Measurements from ENCODE around the gene KRTAP10-5. TPM values are rescaled to one million over a fixed set of nuclear protein-coding genes. Genes with fewer than 3 reads are reported as not detected.

The KRTAP10-5 gene
- total RNA-seq, 1 donor from 2014 or later = not detected

DNA sequence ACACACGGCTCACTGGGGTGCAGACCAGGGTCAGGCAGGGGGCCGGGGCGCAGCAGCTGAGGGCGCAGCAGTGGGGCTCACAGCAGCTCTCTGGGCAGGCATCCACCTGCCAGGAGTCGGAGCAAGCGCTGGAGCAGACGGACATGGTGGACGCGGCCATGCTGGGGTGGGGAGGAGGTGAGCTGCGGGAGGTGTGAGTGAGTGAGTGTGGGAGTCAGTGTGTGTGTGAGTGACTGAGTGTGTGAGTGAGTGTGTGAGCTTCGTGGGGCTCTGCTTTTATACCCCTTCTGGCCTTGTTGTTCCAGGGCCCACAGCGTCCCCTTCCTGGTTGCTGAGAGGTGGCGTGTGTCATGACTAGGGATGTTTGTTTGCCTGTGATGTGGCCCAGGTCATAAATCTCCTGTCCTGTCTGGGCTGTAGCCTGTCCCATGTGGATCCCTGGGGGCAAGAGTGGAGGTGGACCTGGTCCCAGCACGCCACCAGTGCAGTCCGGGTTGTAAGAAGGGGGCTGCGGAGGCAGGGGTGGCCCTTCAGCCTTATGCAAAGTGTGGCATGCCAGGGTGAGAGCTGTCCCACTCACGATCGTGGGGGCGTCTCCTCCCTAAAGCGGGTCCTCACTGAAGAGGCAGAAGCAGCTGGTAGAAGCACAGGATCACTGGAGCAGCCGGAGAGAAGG is 40.3 kb downstream of the KRTAP10-5 start, which contains the start of gene KRTAP10-1:
KRTAP10-1 (minus strand) TSS at position 205 of the 676 bp plus-strand sequence; CDS start at position 160, 45 bp downstream.
- no peak within 1 kb of the TSS for H3K27ac Mint-ChIP-seq (ENCODE audit: unreplicated experiment)
- no peak within 1 kb of the TSS for H3K4me3 Mint-ChIP-seq
- H3K4me1 Mint-ChIP-seq = no peaks in the 10 kb centered on the region
- no peaks in the 10 kb centered on the region for H3K9me3 Mint-ChIP-seq
- DNase-seq (ENCODE audit: low read depth, low spot score) = no peak
- TF ChIP-seq, protein P1, sequence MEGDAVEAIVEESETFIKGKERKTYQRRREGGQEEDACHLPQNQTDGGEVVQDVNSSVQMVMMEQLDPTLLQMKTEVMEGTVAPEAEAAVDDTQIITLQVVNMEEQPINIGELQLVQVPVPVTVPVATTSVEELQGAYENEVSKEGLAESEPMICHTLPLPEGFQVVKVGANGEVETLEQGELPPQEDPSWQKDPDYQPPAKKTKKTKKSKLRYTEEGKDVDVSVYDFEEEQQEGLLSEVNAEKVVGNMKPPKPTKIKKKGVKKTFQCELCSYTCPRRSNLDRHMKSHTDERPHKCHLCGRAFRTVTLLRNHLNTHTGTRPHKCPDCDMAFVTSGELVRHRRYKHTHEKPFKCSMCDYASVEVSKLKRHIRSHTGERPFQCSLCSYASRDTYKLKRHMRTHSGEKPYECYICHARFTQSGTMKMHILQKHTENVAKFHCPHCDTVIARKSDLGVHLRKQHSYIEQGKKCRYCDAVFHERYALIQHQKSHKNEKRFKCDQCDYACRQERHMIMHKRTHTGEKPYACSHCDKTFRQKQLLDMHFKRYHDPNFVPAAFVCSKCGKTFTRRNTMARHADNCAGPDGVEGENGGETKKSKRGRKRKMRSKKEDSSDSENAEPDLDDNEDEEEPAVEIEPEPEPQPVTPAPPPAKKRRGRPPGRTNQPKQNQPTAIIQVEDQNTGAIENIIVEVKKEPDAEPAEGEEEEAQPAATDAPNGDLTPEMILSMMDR (conservative IDR thresholded peaks at IDR 0.05) = no peak
- H3K36me3 Mint-ChIP-seq (ENCODE audit: low read depth) = no peaks in the 10 kb centered on the region
- H3K27me3 Mint-ChIP-seq (ENCODE audit: low read depth) = no peaks in the 10 kb centered on the region

DNA sequence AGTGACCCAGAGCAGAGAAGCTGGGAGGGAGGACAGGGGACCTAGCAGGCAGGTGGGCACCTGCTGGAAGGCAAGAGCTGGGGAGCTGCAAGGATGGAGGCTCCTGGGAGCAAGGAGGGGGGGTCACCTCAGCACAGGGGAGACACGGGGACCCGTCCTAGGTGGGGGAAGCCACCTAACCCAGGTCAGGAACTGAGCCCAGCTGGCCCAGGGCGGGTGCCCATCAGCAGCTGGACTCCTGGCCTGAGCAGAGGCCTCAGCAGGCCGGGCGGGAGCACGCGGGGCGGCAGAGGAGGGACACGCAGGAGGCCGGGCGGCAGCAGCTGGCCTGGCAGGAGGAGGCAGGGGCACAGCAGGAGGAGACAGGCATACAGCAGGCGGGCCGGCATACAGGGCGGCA is 41.4 kb downstream of the KRTAP10-5 start:
- TF ChIP-seq, protein P1 (conservative IDR thresholded peaks at IDR 0.05) = no peak
- H3K4me3 Mint-ChIP-seq = no peak overlapping the region
- no peak overlapping the region for H3K27ac Mint-ChIP-seq (ENCODE audit: unreplicated experiment)
- no peaks in the 10 kb centered on the region for H3K4me1 Mint-ChIP-seq
- peaks cover 3% of the 10 kb centered on the region for H3K9me3 Mint-ChIP-seq
- no peak for DNase-seq (ENCODE audit: low read depth, low spot score)
- no peaks in the 10 kb centered on the region for H3K36me3 Mint-ChIP-seq (ENCODE audit: low read depth)
- no peaks in the 10 kb centered on the region for H3K27me3 Mint-ChIP-seq (ENCODE audit: low read depth)

DNA sequence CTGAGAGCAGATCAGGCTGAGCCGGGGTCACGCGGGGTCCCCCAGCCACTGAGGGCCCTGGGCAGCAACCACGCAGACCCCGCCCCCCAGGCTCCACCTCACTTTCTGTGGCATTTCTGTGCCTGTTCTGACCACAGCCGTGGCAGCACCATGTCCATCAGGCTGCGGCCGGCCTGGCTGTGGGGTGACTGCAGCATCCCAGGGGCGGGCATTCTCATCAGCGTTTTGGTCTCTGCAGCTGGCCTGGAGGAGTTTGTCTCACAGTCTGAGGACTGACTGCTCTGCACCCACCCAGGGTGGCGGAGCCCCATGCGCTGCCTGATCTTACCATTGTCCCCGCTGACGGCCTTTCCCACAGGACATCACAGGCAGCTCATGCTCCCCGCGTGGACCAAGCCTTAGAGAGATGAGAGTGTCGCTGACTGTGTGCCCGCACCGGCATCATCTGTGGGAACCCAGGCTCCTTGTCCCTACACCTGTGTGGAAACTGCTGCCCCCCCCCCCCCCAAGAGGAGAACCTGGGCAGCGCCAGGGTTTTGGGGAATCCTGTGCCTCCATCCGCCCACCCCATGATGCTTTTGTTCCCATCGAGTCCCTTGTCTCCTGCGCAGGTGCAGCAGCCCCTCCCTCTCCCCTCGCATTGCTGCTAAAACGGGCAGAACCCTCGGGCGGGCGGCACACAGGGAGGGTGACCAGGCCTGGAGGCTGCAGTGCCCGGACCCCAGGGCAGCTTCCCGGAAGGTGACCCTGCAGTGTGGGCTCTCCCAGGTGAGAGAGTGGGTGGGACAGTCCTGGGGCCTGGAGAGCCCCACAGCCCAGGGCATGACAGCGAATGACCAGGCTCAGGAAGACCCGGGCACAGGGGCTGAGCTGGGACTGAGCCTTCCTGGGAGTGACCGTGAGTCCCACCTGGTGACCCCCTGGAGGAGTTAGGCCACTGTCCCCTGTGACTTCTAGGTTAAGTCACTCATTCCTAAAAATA is 42.2 kb downstream of the KRTAP10-5 start:
- TF ChIP-seq, protein P1 (conservative IDR thresholded peaks at IDR 0.05) = no peak
- H3K9me3 Mint-ChIP-seq = peaks cover 3% of the 10 kb centered on the region
- DNase-seq (ENCODE audit: low read depth, low spot score) = no peak
- no peaks in the 10 kb centered on the region for H3K27me3 Mint-ChIP-seq (ENCODE audit: low read depth)
- H3K27ac Mint-ChIP-seq (ENCODE audit: unreplicated experiment) = no peak overlapping the region
- H3K4me3 Mint-ChIP-seq = no peak overlapping the region
- H3K36me3 Mint-ChIP-seq (ENCODE audit: low read depth) = no peaks in the 10 kb centered on the region
- H3K4me1 Mint-ChIP-seq = no peaks in the 10 kb centered on the region

GRCh38 chr21:44535963-44536362 is 44.4 kb downstream of the KRTAP10-5 start:
- peaks cover 3% of the 10 kb centered on the region for H3K9me3 Mint-ChIP-seq
- H3K36me3 Mint-ChIP-seq (ENCODE audit: low read depth) = no peaks in the 10 kb centered on the region
- H3K4me1 Mint-ChIP-seq = no peaks in the 10 kb centered on the region
- no peaks in the 10 kb centered on the region for H3K27me3 Mint-ChIP-seq (ENCODE audit: low read depth)
- no peak for DNase-seq (ENCODE audit: low read depth, low spot score)
- no peak overlapping the region for H3K4me3 Mint-ChIP-seq
- H3K27ac Mint-ChIP-seq (ENCODE audit: unreplicated experiment) = no peak overlapping the region
- TF ChIP-seq, protein P1 (conservative IDR thresholded peaks at IDR 0.05) = no peak

DNA sequence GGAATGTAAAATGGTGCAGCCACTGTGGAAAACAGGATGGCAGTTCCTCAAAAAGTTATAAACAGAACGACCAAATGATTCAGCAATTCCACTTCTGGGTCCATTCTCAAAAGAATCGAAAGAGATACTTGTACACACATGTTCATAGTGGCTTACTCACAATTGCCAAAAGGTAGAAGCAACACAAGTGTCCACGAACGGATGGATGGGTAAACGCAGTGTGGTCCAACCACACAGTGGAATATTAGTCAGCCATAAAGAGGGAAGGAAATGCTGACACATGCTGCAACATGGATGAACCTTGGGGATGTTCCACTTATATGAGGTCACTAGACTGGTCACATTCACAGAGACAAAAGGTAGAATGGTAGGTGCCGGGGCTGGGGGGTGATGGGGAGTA is 45.7 kb downstream of the KRTAP10-5 start:
- no peaks in the 10 kb centered on the region for H3K4me1 Mint-ChIP-seq
- H3K27ac Mint-ChIP-seq (ENCODE audit: unreplicated experiment) = peak overlapping the region; percentile 50
- TF ChIP-seq, protein P1 (conservative IDR thresholded peaks at IDR 0.05) = no peak
- H3K9me3 Mint-ChIP-seq = peaks cover 6% of the 10 kb centered on the region
- DNase-seq (ENCODE audit: low read depth, low spot score) = no peak
- H3K27me3 Mint-ChIP-seq (ENCODE audit: low read depth) = no peaks in the 10 kb centered on the region
- no peaks in the 10 kb centered on the region for H3K36me3 Mint-ChIP-seq (ENCODE audit: low read depth)
- H3K4me3 Mint-ChIP-seq = no peak overlapping the region

Measured in neural crest cell (in vitro differentiated cells).